Measurements from ENCODE around the gene TNN.

TNN gene

GRCh38 chr1:175136246-175136645 is 68.6 kb downstream of the TNN start:
- no peak overlapping the region for H3K4me3 ChIP-seq (ENCODE audit: low read length in 2 of 2)
- no peak overlapping the region for H3K9ac ChIP-seq (ENCODE audit: low read depth in 1 of 2, low read length in 2 of 2)
- H3K27me3 ChIP-seq (ENCODE audit: control insufficient read depth in 2 of 2, insufficient read depth in 2 of 2, low read length in 2 of 2): no peaks in the 10 kb centered on the region
- H3K9me3 ChIP-seq (ENCODE audit: control insufficient read depth in 2 of 2, low read length in 2 of 2): no peaks in the 10 kb centered on the region
- no peaks in the 10 kb centered on the region for H3K36me3 ChIP-seq (ENCODE audit: control insufficient read depth in 2 of 2, insufficient read depth in 2 of 2, low read length in 2 of 2)
- no peaks in the 10 kb centered on the region for H3K4me1 ChIP-seq (ENCODE audit: control insufficient read depth in 2 of 2, insufficient read depth in 2 of 2, low read length in 2 of 2)
- H3K27ac ChIP-seq (ENCODE audit: low read depth in 2 of 2, low read length in 2 of 2): no peak overlapping the region

GRCh38 chr1:175137369-175137768 is 69.7 kb downstream of the TNN start:
- Histone ChIP-seq H3K4me3 (ENCODE audit: low read length in 2 of 2) (no peak overlapping the region), H3K9me3 (ENCODE audit: control insufficient read depth in 2 of 2, low read length in 2 of 2) (no peaks in the 10 kb centered on the region), H3K27ac (ENCODE audit: low read depth in 2 of 2, low read length in 2 of 2) (no peak overlapping the region), H3K9ac (ENCODE audit: low read depth in 1 of 2, low read length in 2 of 2) (no peak overlapping the region), H3K27me3 (ENCODE audit: control insufficient read depth in 2 of 2, insufficient read depth in 2 of 2, low read length in 2 of 2) (no peaks in the 10 kb centered on the region), H3K36me3 (ENCODE audit: control insufficient read depth in 2 of 2, insufficient read depth in 2 of 2, low read length in 2 of 2) (no peaks in the 10 kb centered on the region), H3K4me1 (ENCODE audit: control insufficient read depth in 2 of 2, insufficient read depth in 2 of 2, low read length in 2 of 2) (no peaks in the 10 kb centered on the region)

- H3K36me3 ChIP-seq (ENCODE audit: control insufficient read depth in 2 of 2, insufficient read depth in 2 of 2, low read length in 2 of 2): no peaks in the 10 kb centered on the region
- no peak overlapping the region for H3K27ac ChIP-seq (ENCODE audit: low read depth in 2 of 2, low read length in 2 of 2)
- no peaks in the 10 kb centered on the region for H3K4me1 ChIP-seq (ENCODE audit: control insufficient read depth in 2 of 2, insufficient read depth in 2 of 2, low read length in 2 of 2)
- no peak overlapping the region for H3K9ac ChIP-seq (ENCODE audit: low read depth in 1 of 2, low read length in 2 of 2)
- no peaks in the 10 kb centered on the region for H3K9me3 ChIP-seq (ENCODE audit: control insufficient read depth in 2 of 2, low read length in 2 of 2)
- H3K27me3 ChIP-seq (ENCODE audit: control insufficient read depth in 2 of 2, insufficient read depth in 2 of 2, low read length in 2 of 2): no peaks in the 10 kb centered on the region
- H3K4me3 ChIP-seq (ENCODE audit: low read length in 2 of 2): no peak overlapping the region
These were observed 70.9 kb downstream of the TNN start for GRCh38 chr1:175138579-175138978.

GRCh38 chr1:175145899-175146528 is 78.4 kb downstream of the TNN start:
- Histone ChIP-seq H3K4me1 (ENCODE audit: control insufficient read depth in 2 of 2, insufficient read depth in 2 of 2, low read length in 2 of 2) (no peaks in the 10 kb centered on the region), H3K4me3 (ENCODE audit: low read length in 2 of 2) (no peak overlapping the region), H3K27ac (ENCODE audit: low read depth in 2 of 2, low read length in 2 of 2) (no peak overlapping the region), H3K9ac (ENCODE audit: low read depth in 1 of 2, low read length in 2 of 2) (no peak overlapping the region), H3K9me3 (ENCODE audit: control insufficient read depth in 2 of 2, low read length in 2 of 2) (no peaks in the 10 kb centered on the region), H3K27me3 (ENCODE audit: control insufficient read depth in 2 of 2, insufficient read depth in 2 of 2, low read length in 2 of 2) (peaks cover 0 to 3% of the 10 kb centered on the region in 2 donors), H3K36me3 (ENCODE audit: control insufficient read depth in 2 of 2, insufficient read depth in 2 of 2, low read length in 2 of 2) (no peaks in the 10 kb centered on the region)

GRCh38 chr1:175146529-175147213 is 79.0 kb downstream of the TNN start:
- Histone ChIP-seq H3K9ac (ENCODE audit: low read depth in 1 of 2, low read length in 2 of 2) (no peak overlapping the region), H3K27ac (ENCODE audit: low read depth in 2 of 2, low read length in 2 of 2) (no peak overlapping the region), H3K4me3 (ENCODE audit: low read length in 2 of 2) (no peak overlapping the region), H3K36me3 (ENCODE audit: control insufficient read depth in 2 of 2, insufficient read depth in 2 of 2, low read length in 2 of 2) (no peaks in the 10 kb centered on the region), H3K9me3 (ENCODE audit: control insufficient read depth in 2 of 2, low read length in 2 of 2) (no peaks in the 10 kb centered on the region), H3K27me3 (ENCODE audit: control insufficient read depth in 2 of 2, insufficient read depth in 2 of 2, low read length in 2 of 2) (peaks cover 3 to 8% of the 10 kb centered on the region in 2 donors), H3K4me1 (ENCODE audit: control insufficient read depth in 2 of 2, insufficient read depth in 2 of 2, low read length in 2 of 2) (no peaks in the 10 kb centered on the region)

- no peak overlapping the region for H3K9ac ChIP-seq (ENCODE audit: low read depth in 1 of 2, low read length in 2 of 2)
- H3K9me3 ChIP-seq (ENCODE audit: control insufficient read depth in 2 of 2, low read length in 2 of 2): no peaks in the 10 kb centered on the region
- no peaks in the 10 kb centered on the region for H3K36me3 ChIP-seq (ENCODE audit: control insufficient read depth in 2 of 2, insufficient read depth in 2 of 2, low read length in 2 of 2)
- no peak overlapping the region for H3K4me3 ChIP-seq (ENCODE audit: low read length in 2 of 2)
- H3K27ac ChIP-seq (ENCODE audit: low read depth in 2 of 2, low read length in 2 of 2): no peak overlapping the region
- peaks cover 0 to 4% of the 10 kb centered on the region in 2 donors for H3K4me1 ChIP-seq (ENCODE audit: control insufficient read depth in 2 of 2, insufficient read depth in 2 of 2, low read length in 2 of 2)
- H3K27me3 ChIP-seq (ENCODE audit: control insufficient read depth in 2 of 2, insufficient read depth in 2 of 2, low read length in 2 of 2): peaks cover 4 to 16% of the 10 kb centered on the region in 2 donors
These were observed 79.9 kb downstream of the TNN start for GRCh38 chr1:175147569-175147968.

GRCh38 chr1:175148068-175148467 is 80.4 kb downstream of the TNN start:
- Histone ChIP-seq H3K9me3 (ENCODE audit: control insufficient read depth in 2 of 2, low read length in 2 of 2) (no peaks in the 10 kb centered on the region), H3K4me3 (ENCODE audit: low read length in 2 of 2) (no peak overlapping the region), H3K27ac (ENCODE audit: low read depth in 2 of 2, low read length in 2 of 2) (no peak overlapping the region), H3K9ac (ENCODE audit: low read depth in 1 of 2, low read length in 2 of 2) (no peak overlapping the region), H3K4me1 (ENCODE audit: control insufficient read depth in 2 of 2, insufficient read depth in 2 of 2, low read length in 2 of 2) (peaks cover 0 to 4% of the 10 kb centered on the region in 2 donors), H3K36me3 (ENCODE audit: control insufficient read depth in 2 of 2, insufficient read depth in 2 of 2, low read length in 2 of 2) (no peaks in the 10 kb centered on the region), H3K27me3 (ENCODE audit: control insufficient read depth in 2 of 2, insufficient read depth in 2 of 2, low read length in 2 of 2) (peaks cover 4 to 20% of the 10 kb centered on the region in 2 donors)

- Histone ChIP-seq H3K36me3 (ENCODE audit: control insufficient read depth in 2 of 2, insufficient read depth in 2 of 2, low read length in 2 of 2) (no peaks in the 10 kb centered on the region), H3K4me1 (ENCODE audit: control insufficient read depth in 2 of 2, insufficient read depth in 2 of 2, low read length in 2 of 2) (peaks cover 0 to 4% of the 10 kb centered on the region in 2 donors), H3K27me3 (ENCODE audit: control insufficient read depth in 2 of 2, insufficient read depth in 2 of 2, low read length in 2 of 2) (peaks cover 4 to 21% of the 10 kb centered on the region in 2 donors), H3K27ac (ENCODE audit: low read depth in 2 of 2, low read length in 2 of 2) (no peak overlapping the region), H3K9me3 (ENCODE audit: control insufficient read depth in 2 of 2, low read length in 2 of 2) (no peaks in the 10 kb centered on the region), H3K4me3 (ENCODE audit: low read length in 2 of 2) (no peak overlapping the region), H3K9ac (ENCODE audit: low read depth in 1 of 2, low read length in 2 of 2) (no peak overlapping the region)
These were observed 83.1 kb downstream of the TNN start for GRCh38 chr1:175150596-175151319.

GRCh38 chr1:175152006-175152652 is 84.5 kb downstream of the TNN start:
- no peaks in the 10 kb centered on the region for H3K36me3 ChIP-seq (ENCODE audit: control insufficient read depth in 2 of 2, insufficient read depth in 2 of 2, low read length in 2 of 2)
- no peaks in the 10 kb centered on the region for H3K9me3 ChIP-seq (ENCODE audit: control insufficient read depth in 2 of 2, low read length in 2 of 2)
- H3K27me3 ChIP-seq (ENCODE audit: control insufficient read depth in 2 of 2, insufficient read depth in 2 of 2, low read length in 2 of 2): peaks cover 4 to 21% of the 10 kb centered on the region in 2 donors
- no peak overlapping the region for H3K4me3 ChIP-seq (ENCODE audit: low read length in 2 of 2)
- no peak overlapping the region for H3K9ac ChIP-seq (ENCODE audit: low read depth in 1 of 2, low read length in 2 of 2)
- H3K4me1 ChIP-seq (ENCODE audit: control insufficient read depth in 2 of 2, insufficient read depth in 2 of 2, low read length in 2 of 2): peaks cover 0 to 4% of the 10 kb centered on the region in 2 donors
- H3K27ac ChIP-seq (ENCODE audit: low read depth in 2 of 2, low read length in 2 of 2): no peak overlapping the region
